PC-3 (cell line): ENCODE data around the gene ARHGAP5. TPM values are rescaled to one million over a fixed set of nuclear protein-coding genes. Genes with fewer than 3 reads are reported as not detected.

ENCODE experiments used
- ATAC-seq: fragments of 200-7000 bp; cut with Tn5 transposase; 2 replicates; pipeline ENCODE4 v1.9.1; 2020; ENCODE audit warnings: mild to moderate bottlenecking, moderate library complexity
- BruUV-seq: library from RNA; stranded (reverse); fragments of 400-500 nt; replicated peaks from 2 replicates; lab custom pipeline; 2021; lab: Mats Ljungman, UMichigan
- CTCF ChIA-PET: fragments of 300-600 bp; sonication (Branson Sonifier 250); formaldehyde crosslinking; loops from one replicate; lab custom pipeline; 2022; ENCODE audit warnings: antibody characterized with exemption; lab: Charles Lee
- POLR2A ChIA-PET: fragments of 300-600 bp; sonication (Branson Sonifier 250); formaldehyde crosslinking; loops from one replicate; lab custom pipeline; 2022; ENCODE audit warnings: antibody characterized with exemption; ENCODE audit not compliant: unreplicated experiment; lab: Charles Lee
- DNase-seq: peaks from one replicate; pipeline ENCODE4 v3.0.0-alpha.2; 2015
- H2AFZ ChIP-seq: fragments of 300-600 bp; sonication (generic); 2 replicates; pipeline ENCODE4 v1.6.0; 2016; ENCODE audit warnings: antibody characterized with exemption, low read length
- H3F3A ChIP-seq: fragments of 300-600 bp; sonication (generic); one replicate; pipeline ENCODE4 v1.6.0; 2017; ENCODE audit warnings: antibody characterized with exemption, low read length, control low read depth, mild to moderate bottlenecking; ENCODE audit not compliant: unreplicated experiment
- H3K27ac ChIP-seq: fragments of 300-600 bp; sonication (generic); 2 replicates; pipeline ENCODE4 v1.5.1; 2016; ENCODE audit warnings: mild to moderate bottlenecking, low read length
- H3K27me3 ChIP-seq: fragments of 300-600 bp; sonication (generic); 2 replicates; pipeline ENCODE4 v1.6.1; 2016; ENCODE audit warnings: low read length, mixed read lengths
- H3K36me3 ChIP-seq: fragments of 300-600 bp; sonication (generic); 2 replicates; pipeline ENCODE4 v1.6.1; 2016; ENCODE audit warnings: low read depth, mixed run types, low read length, mixed read lengths
- H3K4me1 ChIP-seq: fragments of 300-600 bp; sonication (generic); 2 replicates; pipeline ENCODE4 v1.5.1; 2016; ENCODE audit warnings: low read length; ENCODE audit not compliant: insufficient read depth
- H3K4me2 ChIP-seq: fragments of 300-600 bp; sonication (generic); 2 replicates; pipeline ENCODE4 v1.6.0; 2016; ENCODE audit warnings: low read length
- H3K4me3 ChIP-seq: fragments of 300-600 bp; sonication (generic); 2 replicates; pipeline ENCODE4 v1.5.1; 2016; ENCODE audit warnings: mild to moderate bottlenecking, low read length, mixed read lengths
- H3K79me2 ChIP-seq: fragments of 300-600 bp; sonication (generic); 2 replicates; pipeline ENCODE4 v1.6.1; 2017; ENCODE audit warnings: low read length, mixed read lengths
- H3K9ac ChIP-seq: fragments of 300-600 bp; sonication (generic); 2 replicates; pipeline ENCODE4 v1.6.0; 2016; ENCODE audit warnings: mild to moderate bottlenecking, low read length
- H3K9me2 ChIP-seq: fragments of 300-600 bp; sonication (generic); replicated peaks from 2 replicates; pipeline ENCODE4 v1.6.1; 2016; ENCODE audit warnings: mixed run types, low read length, mixed read lengths
- H3K9me3 ChIP-seq: fragments of 300-600 bp; sonication (generic); 2 replicates; pipeline ENCODE4 v1.6.1; 2016; ENCODE audit warnings: low read length, mixed read lengths
- H4K20me1 ChIP-seq: fragments of 300-600 bp; sonication (generic); 2 replicates; pipeline ENCODE4 v1.6.1; 2016; ENCODE audit warnings: low read length, mixed read lengths
- CTCF ChIP-seq: fragments of 300-600 bp; sonication (generic); conservative IDR thresholded peaks from 2 replicates; pipeline ENCODE4 v1.5.1; 2017; ENCODE audit warnings: antibody characterized with exemption, low read depth, mild to moderate bottlenecking, low read length
- EZH2 ChIP-seq: fragments of 300-600 bp; sonication (generic); IDR thresholded peaks from one replicate; pipeline ENCODE4 v1.6.1; 2017; ENCODE audit warnings: antibody characterized with exemption, mild to moderate bottlenecking, low read length; ENCODE audit not compliant: unreplicated experiment
- EZH2phosphoT487 ChIP-seq: fragments of 300-600 bp; sonication (generic); IDR thresholded peaks from 2 replicates; pipeline ENCODE4 v1.6.1; 2018; ENCODE audit warnings: mild to moderate bottlenecking, antibody characterized with exemption, low read length, borderline replicate concordance
- intact Hi-C: fragments of 100-400 bp; cut with micrococcal nuclease; formaldehyde crosslinking; loops from 2 replicates; pipeline ENCODE4 v1.9.0; 2023
- total RNA-seq: library from RNA; depleted of rRNA; stranded (reverse); fragments of >200 nt; gene quantifications from 2 replicates; pipeline ENCODE4 v1.2.3, GENCODE V29; 2014

Gene ARHGAP5
- total RNA-seq, 1 experiment from 2014 or later: 46.4 TPM

GRCh38 chr14:32171469-32171868, 94.4 kb downstream of the ARHGAP5 start:
- no TSS peak for BruUV-seq
- Histone ChIP-seq H3K4me1 (no peaks in the 10 kb centered on the region), H3K4me3 (no peak overlapping the region), H3K4me2 (no peak overlapping the region), H3K9ac (no peak overlapping the region), H2AFZ (no peak overlapping the region), H3F3A (no peaks in the 10 kb centered on the region), H3K36me3 (no peaks in the 10 kb centered on the region), H3K27me3 (no peaks in the 10 kb centered on the region), H3K27ac (no peak overlapping the region), H3K9me2 (no peaks in the 10 kb centered on the region), H4K20me1 (no peaks in the 10 kb centered on the region), H3K79me2 (no peaks in the 10 kb centered on the region), H3K9me3 (no peaks in the 10 kb centered on the region)
- TF ChIP-seq EZH2phosphoT487 (no peak), EZH2 (no peak), CTCF (no peak)
- ATAC-seq: no peak
- ChIA-PET CTCF (no interaction called here), POLR2A (no interaction called here)
- intact Hi-C loops: no loop called here
- DNase-seq: no peak

GRCh38 chr14:32183151-32184058, 106.3 kb downstream of the ARHGAP5 start:
- ATAC-seq: no peak

More at GRCh38 chr14:32183151-32184058, 106.3 kb downstream of the ARHGAP5 start:
- Histone ChIP-seq H3K27ac (no peak overlapping the region), H3K4me1 (no peaks in the 10 kb centered on the region), H3K79me2 (no peaks in the 10 kb centered on the region), H3K4me3 (no peak overlapping the region), H3K9me2 (no peaks in the 10 kb centered on the region), H3K9ac (no peak overlapping the region), H3K9me3 (no peaks in the 10 kb centered on the region), H3K27me3 (no peaks in the 10 kb centered on the region), H2AFZ (no peak overlapping the region), H3F3A (no peaks in the 10 kb centered on the region), H3K36me3 (no peaks in the 10 kb centered on the region), H4K20me1 (no peaks in the 10 kb centered on the region), H3K4me2 (0 out of 2 replicates have a peak overlapping the region, but pooled peaks have one; percentile 11)
- CTCF ChIA-PET: no interaction called here
- peak; percentile 20 for DNase-seq
- POLR2A ChIA-PET: no interaction called here
- intact Hi-C loops: no loop called here
- TF ChIP-seq EZH2 (no peak), EZH2phosphoT487 (no peak), CTCF (no peak)
- no TSS peak for BruUV-seq
